ENCODE data around the gene PITHD1.

DNA sequence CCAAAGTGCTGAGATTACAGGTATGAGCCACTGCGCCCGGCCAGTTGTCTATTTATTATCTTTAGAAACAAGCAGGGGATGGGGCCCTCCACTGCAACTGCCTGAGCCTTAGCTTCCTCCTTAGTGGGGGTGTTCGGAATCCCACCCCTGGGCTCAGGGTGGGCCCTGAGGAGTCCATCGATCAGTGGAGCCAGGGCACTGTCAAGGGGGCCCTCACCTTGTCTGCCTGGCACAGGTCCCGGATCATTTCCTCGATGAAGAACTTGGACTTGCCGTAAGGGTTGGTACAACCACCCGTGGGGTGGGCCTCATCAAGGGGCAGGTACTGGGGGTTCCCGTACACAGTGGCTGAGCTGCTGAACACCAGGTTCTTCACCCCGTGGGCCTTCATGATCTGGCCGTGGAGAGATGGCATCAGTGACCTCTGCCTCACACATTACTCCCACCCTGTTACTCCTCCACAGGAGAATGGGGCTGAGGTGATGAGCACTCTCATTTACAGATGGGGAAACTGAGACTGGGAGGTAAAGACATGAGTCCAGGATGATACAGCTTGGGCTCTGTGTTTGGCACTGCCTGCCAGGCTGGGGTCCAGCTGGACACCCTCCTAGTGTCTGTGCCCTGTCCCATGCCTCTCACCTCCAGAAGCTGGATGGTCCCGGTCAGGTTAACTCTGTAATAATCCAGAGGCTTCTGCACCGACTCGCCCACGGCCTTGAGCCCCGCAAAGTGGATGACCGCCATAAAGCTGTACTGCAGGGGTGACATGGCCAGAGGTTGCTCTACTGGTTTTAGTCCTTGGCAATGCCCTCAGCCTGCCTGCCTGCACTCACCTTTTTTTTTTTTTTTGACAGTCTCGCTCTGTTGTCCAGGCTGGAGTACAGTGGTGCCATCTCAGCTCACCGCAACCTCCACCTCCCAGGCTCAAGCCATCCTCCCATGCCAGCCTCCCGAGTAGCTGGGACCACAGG is 19.5 kb downstream of the PITHD1 start:
- TF ChIP-seq, protein P1, sequence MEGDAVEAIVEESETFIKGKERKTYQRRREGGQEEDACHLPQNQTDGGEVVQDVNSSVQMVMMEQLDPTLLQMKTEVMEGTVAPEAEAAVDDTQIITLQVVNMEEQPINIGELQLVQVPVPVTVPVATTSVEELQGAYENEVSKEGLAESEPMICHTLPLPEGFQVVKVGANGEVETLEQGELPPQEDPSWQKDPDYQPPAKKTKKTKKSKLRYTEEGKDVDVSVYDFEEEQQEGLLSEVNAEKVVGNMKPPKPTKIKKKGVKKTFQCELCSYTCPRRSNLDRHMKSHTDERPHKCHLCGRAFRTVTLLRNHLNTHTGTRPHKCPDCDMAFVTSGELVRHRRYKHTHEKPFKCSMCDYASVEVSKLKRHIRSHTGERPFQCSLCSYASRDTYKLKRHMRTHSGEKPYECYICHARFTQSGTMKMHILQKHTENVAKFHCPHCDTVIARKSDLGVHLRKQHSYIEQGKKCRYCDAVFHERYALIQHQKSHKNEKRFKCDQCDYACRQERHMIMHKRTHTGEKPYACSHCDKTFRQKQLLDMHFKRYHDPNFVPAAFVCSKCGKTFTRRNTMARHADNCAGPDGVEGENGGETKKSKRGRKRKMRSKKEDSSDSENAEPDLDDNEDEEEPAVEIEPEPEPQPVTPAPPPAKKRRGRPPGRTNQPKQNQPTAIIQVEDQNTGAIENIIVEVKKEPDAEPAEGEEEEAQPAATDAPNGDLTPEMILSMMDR (IDR thresholded peaks at IDR 0.05), result no peak
- TF ChIP-seq POLR2A (IDR thresholded peaks at IDR 0.05), result no peak
